IPS-NIHi11 (cell line): ENCODE results near the gene KDM4B.
A peak's percentile ranks its signal among the peaks of the same experiment; 100 is the strongest.

Experiments
- DNase-seq: peaks from one replicate; pipeline ENCODE4 v3.0.0; 2012; ENCODE audit warnings: mixed read lengths, low spot score

KDM4B gene

DNA sequence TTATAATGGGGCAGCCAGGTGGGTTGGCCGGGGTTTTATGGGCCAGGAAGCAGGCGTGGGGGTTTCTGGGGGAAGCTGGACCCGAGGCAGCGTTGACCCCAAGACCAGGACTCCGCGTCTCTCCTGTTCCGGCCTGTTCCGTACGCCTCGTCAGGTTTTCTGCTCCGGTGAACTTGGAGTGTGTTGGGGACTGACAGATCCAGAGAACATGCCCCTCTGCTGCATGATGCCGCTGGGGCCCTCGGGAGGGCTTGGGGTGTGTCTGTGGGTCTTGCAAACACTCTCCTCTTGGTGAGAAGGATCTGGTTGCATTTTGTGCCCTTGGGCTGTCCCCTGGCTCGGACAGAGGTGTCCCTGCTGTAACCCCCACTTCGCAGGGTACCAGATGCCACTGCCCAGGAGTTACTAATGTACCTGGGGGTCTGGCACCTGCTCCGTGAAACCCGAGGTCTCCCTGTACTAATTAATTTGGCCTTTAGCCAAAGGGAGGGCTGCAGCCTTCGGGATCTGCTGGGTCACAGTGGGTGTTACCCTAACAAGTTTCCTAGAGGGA lies 15.6 kb downstream of the KDM4B start:
- DNase-seq: no peak

DNA sequence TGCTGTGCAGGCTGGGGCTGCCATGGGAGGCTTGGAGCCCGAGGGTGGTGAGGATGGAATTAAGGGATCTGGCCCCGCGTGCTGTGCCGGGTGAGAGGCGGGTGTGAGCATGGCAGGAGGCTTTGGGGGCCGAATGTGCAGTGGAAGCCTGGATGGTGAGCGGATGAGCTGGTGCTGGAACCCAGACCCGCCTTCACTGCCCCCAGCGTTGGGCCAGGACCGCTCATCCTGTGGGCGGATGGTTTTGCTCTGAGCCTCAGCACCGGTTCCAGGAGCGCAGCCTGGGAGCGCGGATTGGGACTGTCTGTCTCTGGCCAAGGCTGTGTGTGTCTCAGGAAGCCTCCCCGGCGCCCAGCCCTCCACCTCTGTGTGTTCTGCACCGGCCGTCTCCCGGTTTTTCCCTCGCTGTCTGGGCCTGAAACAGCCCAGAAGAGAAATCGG lies 16.7 kb downstream of the KDM4B start:
- no peak for DNase-seq

DNA sequence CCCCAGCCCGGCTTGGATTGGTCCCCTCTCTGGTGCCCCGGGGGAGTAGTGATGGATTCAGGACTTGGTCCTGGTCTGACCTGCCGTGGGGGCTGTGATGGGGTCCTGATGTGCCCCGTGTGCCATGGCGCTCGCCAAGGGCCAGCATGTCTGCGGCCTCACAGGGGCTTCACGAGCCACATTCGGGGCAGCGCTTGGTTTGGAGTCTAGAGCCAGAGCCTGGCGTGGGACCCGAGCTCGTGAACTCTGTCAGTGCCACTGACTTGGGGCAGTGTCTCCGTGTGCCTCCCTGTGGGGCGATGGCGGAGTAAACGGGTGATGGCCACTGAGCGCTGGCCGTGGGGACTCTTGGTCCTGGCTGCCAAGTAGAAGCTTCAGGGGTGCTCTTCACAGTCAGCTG lies 17.1 kb downstream of the KDM4B start:
- no peak for DNase-seq

DNA sequence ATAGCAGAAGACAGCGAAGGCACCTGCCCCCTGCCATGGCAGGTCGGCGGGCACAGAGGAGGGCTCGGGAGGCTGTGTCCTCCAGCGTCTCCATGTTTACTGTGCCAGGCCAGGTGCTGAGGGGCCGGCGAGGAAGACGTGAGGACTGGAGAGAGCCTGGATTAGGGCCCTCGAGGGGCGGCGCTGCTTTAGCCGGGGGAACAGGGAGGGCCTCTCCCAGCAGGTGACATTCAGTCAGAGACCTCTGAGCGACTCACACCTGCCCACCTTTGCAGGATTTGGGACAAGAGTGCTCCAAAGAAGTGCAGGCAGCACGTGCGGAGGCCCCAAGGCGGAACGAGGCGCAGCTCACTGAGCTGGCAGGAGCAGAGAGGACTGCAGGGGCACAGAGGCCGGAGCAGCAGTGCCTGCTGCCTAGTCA lies 17.6 kb downstream of the KDM4B start:
- DNase-seq: no peak

DNA sequence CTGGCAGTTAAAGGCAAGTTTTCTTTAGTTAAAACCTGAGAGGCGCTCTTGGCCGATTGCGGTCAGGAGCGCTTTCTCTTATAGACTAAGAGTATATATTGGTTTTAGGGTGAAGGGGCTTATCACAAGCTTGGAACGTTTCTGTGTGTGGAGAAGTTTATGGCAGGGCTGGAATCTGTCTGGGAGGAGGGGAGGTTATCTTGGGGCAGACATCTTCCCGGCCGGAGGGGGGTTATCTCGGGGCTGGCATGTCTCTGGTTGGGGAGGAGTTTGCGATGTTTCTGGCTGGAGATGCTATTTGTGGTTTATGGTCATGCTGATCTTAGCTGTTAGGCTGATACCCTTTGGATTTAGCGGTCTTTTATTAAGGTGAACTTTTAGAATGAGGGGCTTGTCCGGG lies 18.3 kb downstream of the KDM4B start:
- DNase-seq: no peak

DNA sequence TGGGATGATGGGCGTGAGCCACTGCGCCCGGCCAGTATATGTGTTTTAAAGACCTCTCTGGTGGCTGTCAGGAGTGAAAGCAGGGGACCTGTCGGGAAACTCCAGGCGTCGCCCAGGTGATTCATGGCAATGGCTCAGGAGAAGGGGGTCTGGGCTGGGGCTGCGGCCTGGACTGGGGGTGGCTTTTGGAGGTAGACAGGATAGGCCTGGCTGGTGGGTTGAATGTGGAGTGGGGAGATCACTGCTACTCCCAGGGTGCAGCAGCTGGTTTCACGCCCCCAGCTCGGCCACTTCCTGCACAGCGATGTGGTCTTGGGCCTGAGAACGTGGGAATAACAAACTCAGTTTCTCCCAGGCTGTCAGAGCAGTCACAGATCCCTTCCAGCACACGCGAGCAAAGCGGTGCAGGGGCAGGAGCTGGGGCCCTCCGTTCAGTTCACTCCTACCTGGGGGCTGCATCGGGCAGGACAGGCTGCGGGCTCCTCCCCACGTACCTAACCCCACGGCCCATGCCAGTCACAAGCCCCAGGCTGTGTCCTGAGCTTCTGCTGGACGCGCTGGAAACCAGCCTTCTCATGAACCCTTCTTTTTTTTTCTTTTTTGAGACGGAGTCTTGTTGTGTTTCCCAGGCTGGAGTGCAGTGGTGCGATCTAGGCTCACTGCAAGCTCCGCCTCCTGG lies 18.9 kb downstream of the KDM4B start:
- DNase-seq: no peak

DNA sequence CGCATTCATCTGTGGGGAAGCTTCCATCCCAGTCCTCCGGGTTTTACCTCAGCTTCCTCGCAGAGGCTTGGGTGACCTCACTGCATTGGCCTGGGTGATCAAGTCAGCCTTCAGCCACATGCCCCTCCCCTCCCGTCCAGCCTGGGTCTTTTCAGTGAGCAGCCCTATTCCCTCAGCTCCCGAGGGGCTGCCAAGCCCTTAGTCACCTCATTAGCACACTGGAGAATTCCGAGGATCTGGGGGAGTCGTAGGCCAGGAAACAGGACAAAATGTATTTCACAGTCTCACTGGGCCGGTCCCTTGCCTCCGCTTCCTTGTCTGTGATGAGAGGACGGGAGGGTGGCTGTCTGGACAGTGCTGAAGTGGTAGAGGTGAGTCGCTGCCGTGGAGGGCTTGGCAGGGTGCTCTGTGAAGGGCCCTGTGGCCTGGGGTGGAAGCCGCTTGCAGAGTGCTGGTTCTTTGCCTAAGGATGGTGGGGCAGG lies 19.9 kb downstream of the KDM4B start:
- peak; percentile 25 for DNase-seq

DNA sequence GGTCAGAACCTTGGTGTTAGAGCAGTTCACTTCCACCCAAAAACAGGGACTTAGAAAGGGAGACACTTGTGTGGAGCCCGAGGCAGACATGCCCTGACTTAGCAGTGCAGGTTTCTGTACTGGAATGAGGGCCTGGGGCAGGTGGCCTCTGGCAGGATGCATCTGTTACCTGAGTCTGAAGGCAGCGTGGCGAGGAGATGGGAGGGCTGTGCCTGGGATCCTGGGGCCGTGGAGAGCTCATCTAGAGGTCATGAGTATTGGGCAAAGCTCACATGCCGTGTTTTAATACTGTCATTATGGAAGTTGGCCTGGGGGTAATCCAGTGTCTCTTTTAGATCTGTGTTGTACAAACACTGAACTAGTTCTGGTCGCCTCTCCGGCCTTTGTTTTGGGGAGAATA lies 21.4 kb downstream of the KDM4B start:
- no peak for DNase-seq

DNA sequence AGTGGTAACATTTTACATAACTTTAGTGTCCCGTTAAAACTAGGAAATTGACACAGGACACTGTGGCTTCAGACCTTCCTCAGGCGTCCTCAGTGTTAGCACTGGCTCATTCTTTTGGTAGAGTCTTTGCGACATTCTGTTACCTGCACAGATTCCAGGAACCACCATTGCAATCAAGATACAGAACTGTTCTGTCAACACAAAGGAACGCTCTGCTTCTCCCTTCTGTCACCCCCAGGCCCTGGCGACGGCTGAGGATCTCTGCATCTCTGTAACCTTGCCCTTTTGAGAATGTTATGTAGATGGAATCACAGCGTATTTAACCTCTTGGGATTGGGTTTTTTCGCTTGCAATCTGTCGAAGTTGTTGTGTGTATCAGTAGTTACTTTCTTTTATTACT lies 22.6 kb downstream of the KDM4B start:
- no peak for DNase-seq

DNA sequence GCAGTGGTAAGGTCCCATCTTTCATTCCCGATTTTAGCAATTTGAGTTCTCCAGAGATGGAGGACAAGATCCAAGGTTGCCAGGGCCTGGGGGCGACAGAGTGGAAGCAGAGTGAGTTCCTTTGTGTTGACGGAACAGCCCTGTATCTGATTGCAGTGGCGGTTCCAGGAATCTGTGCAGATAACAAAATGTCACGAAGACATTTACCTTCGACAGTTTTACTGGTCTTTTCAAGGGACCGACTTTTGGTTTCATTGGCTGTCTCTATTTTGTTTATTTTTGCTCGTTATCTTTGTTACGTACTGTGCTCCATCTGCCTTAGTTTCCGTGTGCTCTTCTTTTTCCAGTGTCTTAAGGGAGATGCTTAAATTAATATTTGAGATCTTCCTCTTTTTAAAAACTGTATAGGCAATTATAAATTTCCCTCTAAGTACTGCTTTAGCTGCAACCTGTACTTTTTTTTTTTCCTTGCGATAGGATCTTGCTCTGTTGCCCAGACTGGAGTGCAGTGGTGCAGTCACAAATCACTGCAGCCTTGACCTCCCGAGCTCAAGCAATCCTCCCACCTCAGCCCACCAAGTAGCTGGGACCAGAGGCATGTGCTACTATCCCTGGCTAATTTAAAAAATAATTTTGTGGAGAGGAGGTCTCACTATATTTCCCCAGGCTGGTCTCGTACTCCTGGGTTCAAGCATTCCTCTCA lies 23.2 kb downstream of the KDM4B start:
- DNase-seq: no peak

DNA sequence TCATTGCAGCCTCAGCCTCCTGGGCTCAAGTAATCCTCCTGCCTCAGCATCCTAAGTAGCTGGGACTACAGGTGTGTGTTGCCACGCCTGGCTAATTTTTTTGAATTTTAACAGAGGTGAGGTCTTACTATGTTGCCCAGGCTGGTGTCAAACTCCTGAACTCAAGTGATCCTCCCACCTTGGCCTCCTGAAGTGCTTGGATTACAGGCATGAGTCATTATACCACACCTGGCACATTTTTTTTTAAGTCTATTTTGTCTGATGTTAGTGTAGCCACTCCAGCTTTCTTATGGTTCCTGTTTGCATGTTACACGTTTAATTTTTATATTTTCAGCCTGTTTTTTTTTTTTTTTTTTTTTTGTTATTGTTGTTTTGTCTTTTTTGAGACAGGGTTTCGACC lies 24.8 kb downstream of the KDM4B start:
- DNase-seq: no peak

DNA sequence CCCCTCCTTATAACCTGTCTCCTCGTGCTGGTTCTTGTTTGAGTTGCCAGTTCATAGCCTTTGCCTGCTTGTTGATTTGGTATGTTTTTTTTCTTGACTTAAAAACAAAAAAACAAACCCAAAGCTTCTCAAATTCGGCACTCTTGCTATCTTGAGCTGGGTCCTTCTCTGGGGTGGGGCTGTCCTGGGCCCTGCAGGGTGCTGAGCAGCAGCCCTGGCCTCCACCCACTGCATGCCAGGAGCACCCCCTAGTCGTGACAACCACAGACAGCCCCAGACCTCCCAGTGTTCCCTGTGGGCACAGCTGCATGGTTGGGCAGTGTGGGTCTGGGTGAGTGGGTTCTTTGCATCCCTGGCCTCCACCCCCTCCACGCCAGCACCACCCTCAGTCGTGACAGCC lies 27.8 kb downstream of the KDM4B start:
- no peak for DNase-seq

DNA sequence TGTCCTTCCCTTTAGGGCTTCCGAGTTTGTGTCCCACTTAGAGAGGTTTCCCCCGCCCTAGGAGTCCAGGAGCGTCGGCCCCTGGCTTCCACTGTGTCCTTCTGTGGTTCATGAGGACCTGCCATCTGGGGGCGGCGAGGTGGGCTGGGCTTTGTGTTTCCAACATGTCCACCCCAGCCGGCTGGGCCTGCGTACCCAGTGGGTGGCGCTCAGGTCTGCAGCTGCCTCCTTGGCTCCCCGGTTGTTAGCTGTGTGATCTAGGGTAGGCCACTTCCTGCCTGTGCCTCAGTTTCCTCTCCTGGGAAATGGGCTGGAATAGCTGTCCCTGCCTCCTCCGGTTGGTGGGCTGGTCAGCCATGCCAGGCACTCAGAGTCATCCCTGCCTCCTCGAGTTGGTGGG lies 28.4 kb downstream of the KDM4B start:
- no peak for DNase-seq

DNA sequence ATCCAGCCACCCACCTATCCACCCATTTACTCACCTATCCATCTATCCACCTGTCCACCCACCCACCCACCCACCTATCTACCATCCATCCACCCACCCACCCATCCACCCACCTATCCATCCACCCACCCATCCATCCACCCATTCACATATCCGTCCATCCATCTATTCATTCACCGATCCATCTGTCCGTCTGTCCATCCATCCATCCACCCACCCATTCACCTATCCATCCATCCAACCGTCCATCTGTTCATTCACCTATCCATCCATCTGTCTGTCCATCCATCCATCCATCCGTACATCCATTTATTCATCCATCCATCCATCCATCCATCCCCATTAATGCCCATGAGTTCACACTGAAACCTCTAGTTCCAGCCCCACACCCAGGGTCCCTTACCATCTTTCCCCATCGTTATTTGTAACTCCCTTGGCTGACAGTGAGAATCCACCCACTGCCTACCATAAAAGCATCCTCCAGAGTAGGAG lies 31.3 kb downstream of the KDM4B start:
- DNase-seq: no peak

DNA sequence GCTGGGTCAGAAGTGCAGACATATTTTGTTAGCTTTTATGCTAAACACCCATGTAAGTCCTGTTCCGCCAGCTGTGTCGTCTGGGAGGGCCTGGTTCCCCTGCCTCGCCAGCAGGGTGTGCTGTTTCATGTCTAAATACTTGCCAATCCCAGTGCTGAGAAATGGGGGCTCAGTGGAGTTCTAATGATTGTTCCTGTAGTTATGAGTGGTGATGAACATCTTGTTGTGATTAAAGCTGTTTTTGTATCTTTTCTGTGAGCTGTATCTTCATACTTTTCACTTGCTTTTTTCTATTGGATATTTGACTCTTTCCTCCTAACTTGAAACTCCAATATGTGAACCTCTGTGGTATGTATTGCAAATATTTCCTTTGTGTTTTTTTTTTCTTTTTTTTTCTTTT lies 32.7 kb downstream of the KDM4B start:
- DNase-seq: peak; percentile 78

DNA sequence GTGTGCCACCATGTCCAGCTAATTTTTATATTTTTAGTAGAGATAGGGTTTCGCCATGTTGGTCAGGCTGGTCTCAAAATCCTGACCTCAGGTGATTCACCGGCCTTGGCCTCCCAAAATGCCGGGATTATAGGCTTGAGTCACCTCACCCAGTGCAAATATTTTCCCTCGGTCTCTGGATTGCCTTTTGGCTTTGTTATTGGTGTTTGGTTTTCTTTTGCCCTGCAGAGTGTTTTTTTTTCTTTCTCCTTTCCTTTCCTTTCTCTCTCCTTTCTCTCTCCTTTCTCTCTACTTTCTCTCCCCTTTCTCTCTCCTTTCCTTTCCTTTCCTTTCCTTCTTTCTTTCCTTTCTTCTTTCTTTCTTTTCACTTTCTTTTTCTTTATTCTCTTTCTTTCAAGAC lies 33.2 kb downstream of the KDM4B start:
- no peak for DNase-seq

DNA sequence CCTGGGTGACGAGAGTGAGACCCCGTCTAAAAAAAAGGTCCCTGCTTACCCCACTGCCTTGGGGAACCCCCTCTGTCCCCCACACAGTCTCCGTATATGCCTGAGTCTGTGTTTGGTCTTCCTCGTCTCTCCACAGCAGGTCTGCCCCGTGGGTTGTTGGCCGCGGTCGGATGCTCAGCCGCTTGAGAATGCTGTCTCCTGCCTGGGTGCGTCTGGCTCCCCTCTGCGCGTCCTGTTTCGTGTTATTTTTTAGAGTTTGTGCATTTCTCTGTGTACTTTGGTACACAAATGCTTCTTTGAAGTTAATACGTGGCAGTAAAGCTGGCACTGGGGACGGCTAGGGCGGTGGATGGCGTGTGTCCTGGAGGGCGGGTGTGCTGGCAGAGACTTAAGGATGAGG lies 34.9 kb downstream of the KDM4B start:
- no peak for DNase-seq

DNA sequence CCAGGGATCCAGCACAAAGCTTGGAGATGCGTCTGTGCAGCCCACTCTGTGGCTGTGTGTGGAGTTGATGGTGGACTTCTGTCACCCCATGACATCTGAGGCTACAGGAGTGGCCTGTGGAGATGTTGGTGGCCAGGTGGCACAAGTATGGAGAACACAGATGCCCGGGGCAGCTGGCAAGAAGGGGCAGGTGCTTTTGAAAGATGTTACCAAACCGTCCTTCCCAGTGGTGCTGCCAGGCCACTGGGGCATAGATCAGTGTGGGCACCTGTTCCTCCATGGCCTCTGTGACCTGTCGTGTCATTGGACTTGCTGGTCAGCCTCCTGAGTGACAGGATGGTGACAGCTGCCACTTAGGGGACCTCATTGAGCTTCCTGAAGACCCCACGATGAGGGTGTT lies 36.2 kb downstream of the KDM4B start:
- no peak for DNase-seq

DNA sequence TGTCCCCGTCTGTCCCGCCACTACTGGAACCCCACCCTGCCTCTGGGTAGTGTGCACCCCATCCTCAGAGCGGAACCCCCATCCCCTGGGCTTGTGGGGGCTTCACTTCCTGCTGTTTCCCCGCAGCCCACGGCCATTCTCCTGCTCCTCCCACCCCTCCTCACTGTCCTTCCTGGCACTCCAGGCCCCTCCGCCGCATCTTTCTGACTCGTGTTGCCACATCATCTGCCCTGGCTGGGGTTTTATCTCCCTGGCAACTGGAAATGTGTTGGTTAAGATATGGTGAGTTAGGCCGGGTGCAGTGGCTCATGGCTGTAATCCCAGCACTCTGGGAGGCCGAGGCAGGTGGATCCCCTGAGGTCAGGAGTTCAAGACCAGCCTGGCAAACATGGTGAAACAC lies 37.3 kb downstream of the KDM4B start:
- DNase-seq: no peak

DNA sequence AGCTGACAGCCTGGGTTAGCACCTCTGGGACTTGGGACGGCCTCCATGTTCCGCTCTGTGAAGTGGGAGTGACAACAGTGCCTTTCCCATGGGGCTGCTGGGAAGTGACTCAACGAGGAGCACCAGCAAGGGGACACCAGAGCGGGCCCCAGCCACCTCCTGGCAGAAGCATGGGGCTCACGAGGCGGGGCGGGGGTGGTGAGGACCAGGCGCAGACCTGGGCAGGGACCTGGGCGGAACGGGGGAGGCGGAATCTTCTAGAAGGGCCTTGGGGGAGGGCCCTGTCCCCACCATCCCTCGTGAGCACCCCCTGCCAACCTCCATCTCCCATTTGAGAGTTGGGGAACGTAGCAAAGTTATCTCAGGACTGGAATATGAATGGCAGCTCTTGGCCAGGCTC lies 37.9 kb downstream of the KDM4B start:
- DNase-seq: no peak

DNA sequence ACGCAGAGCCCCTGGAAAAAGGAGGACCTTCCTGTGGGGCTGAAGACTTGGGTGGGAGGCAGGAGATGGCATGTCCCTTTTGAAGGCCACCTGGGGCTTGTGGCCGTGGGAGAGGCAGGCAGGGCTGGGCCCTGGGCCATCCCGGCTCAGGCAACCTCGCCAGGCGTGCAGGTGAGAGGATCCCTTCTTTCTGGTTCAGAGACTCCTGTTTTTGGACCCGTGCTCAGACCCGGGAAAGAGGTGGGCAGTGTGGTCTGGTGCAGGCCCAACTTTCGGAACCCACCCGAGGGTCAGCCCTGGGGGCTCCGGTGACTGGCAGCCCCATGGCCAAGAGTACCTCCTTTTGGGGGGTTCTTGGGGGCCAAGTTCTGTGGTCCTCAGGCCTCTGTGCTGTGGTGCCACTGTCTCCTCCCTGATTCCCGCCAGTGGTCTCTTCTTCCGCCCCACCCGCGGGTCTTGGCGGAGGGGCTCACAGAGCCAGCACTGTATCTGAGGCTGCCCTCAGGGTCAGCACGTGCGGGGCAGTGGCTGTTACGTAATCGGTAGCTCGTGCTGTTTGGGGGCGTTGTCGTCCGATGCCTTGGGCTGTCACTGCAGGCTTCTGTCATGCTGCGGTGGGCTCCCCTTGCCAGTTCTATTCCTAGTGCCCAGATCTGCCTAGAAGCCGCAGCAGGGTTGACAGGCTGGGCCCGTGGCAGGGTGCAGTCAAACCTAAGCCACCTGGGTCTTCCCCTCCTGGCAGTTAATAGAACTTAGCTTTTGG lies 42.7 kb downstream of the KDM4B start:
- DNase-seq: peak; percentile 26

DNA sequence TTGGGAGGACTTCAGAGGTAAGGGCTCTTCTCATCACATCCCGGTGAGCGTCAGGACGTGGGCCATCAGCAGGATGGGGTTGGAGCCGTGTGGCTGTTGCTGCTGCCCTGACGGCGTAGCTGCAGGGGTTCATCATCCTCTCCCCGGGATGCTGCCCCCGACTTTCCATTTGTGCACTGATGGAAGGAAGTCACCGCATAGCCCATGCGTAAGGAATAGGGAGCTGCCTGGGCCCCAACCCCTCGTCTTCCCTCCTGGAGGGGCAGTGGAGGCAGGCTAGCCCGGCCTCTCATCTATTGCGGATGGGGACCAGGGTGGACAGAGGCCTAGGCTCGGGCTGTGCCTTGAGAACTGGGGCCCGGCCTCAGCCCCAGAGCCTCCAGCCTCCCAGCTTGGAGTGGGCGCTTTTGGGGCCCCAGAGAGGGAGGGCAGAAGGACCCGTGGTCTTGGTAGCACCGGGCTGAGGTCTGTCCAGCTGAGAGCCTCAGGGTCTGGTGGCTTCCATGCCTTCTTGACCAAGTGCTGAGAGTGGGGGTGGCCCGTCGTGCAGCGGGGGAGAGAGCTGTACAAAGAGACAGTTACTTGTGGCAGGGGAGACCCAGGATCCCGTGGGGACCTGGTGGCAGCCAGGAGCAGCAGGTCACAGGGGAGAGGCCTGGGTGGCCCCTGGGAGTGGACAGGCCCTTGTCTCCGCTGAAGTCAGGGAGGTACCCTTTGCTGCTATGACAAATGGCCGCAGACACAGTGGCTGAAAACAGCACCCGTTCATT lies 44.0 kb downstream of the KDM4B start:
- DNase-seq: no peak
